H9 (cell line): ENCODE measurements around the gene TENM4. TPM values are rescaled to one million over a fixed set of nuclear protein-coding genes. Genes with fewer than 3 reads are reported as not detected.

ENCODE experiments used
- DNase-seq: peaks from one replicate; pipeline ENCODE4 v3.0.0-alpha.2; 2017
- H2AFZ ChIP-seq: one replicate; pipeline ENCODE4 v1.6.1; 2013; ENCODE audit warnings: mild to moderate bottlenecking, low read length, control low read depth, moderate library complexity
- H2AK5ac ChIP-seq: 2 replicates; pipeline ENCODE4 v1.6.1; 2013; ENCODE audit warnings: low read length, control low read depth, mixed read lengths; ENCODE audit not compliant: insufficient read length
- H2BK120ac ChIP-seq: one replicate; pipeline ENCODE4 v1.6.1; 2013; ENCODE audit warnings: low read depth, mild to moderate bottlenecking, low read length, control low read depth, inconsistent platforms; ENCODE audit not compliant: poor library complexity, severe bottlenecking
- H2BK12ac ChIP-seq: 2 replicates; pipeline ENCODE4 v1.6.1; 2013; ENCODE audit warnings: low read length, control low read depth, mixed read lengths, low read depth; ENCODE audit not compliant: insufficient read length
- H2BK15ac ChIP-seq: 2 replicates; pipeline ENCODE4 v1.6.1; 2013; ENCODE audit warnings: low read depth, low read length, control low read depth
- H2BK20ac ChIP-seq: one replicate; pipeline ENCODE4 v1.6.1; 2013; ENCODE audit warnings: low read depth, mild to moderate bottlenecking, low read length, control low read depth, inconsistent platforms; ENCODE audit not compliant: poor library complexity, severe bottlenecking
- H2BK5ac ChIP-seq: 2 replicates; pipeline ENCODE4 v1.6.1; 2013; ENCODE audit warnings: low read length, control low read depth, mixed read lengths; ENCODE audit not compliant: insufficient read length
- H3K14ac ChIP-seq: 2 replicates; pipeline ENCODE4 v1.6.1; 2013; ENCODE audit warnings: low read length, control low read depth; ENCODE audit not compliant: insufficient read depth
- H3K18ac ChIP-seq: 2 replicates; pipeline ENCODE4 v1.6.1; 2013; ENCODE audit warnings: low read depth, mild to moderate bottlenecking, mixed read lengths, low read length, control low read depth; ENCODE audit not compliant: insufficient read length
- H3K23ac ChIP-seq: 2 replicates; pipeline ENCODE4 v1.6.1; 2013; ENCODE audit warnings: low read length, control low read depth, mixed read lengths, low read depth; ENCODE audit not compliant: insufficient read length
- H3K23me2 ChIP-seq: 2 replicates; pipeline ENCODE4 v1.6.1; 2013; ENCODE audit warnings: low read depth, mild to moderate bottlenecking, mixed read lengths, low read length, control low read depth; ENCODE audit not compliant: insufficient read length, poor library complexity, severe bottlenecking
- H3K27ac ChIP-seq: 2 replicates; pipeline ENCODE4 v1.5.1; 2013; ENCODE audit warnings: low read length, control low read depth, mixed read lengths, low read depth; ENCODE audit not compliant: insufficient read length
- H3K27me3 ChIP-seq: 2 replicates; pipeline ENCODE4 v1.6.1; 2013; ENCODE audit warnings: low read length, control low read depth, inconsistent platforms; ENCODE audit not compliant: insufficient read depth
- H3K4ac ChIP-seq: 2 replicates; pipeline ENCODE4 v1.6.1; 2013; ENCODE audit warnings: low read depth, mild to moderate bottlenecking, control low read depth, inconsistent platforms, low read length, moderate library complexity
- H3K4me1 ChIP-seq: 2 replicates; pipeline ENCODE4 v1.6.1; 2013; ENCODE audit warnings: low read length, control low read depth, inconsistent platforms; ENCODE audit not compliant: insufficient read depth
- H3K4me2 ChIP-seq: 2 replicates; pipeline ENCODE4 v1.6.1; 2013; ENCODE audit warnings: low read length, control low read depth, mixed read lengths; ENCODE audit not compliant: insufficient read length, insufficient read depth
- H3K56ac ChIP-seq: 2 replicates; pipeline ENCODE4 v1.6.1; 2013; ENCODE audit warnings: low read depth, mild to moderate bottlenecking, mixed read lengths, low read length, control low read depth; ENCODE audit not compliant: insufficient read length
- H3K79me1 ChIP-seq: 2 replicates; pipeline ENCODE4 v1.6.1; 2013; ENCODE audit warnings: low read depth, mild to moderate bottlenecking, moderate library complexity, low read length, control low read depth, inconsistent platforms; ENCODE audit not compliant: insufficient read depth, poor library complexity, severe bottlenecking
- H3K79me2 ChIP-seq: 2 replicates; pipeline ENCODE4 v1.6.1; 2013; ENCODE audit warnings: low read length, control low read depth, inconsistent platforms; ENCODE audit not compliant: insufficient read depth
- H3K9ac ChIP-seq: 2 replicates; pipeline ENCODE4 v1.6.1; 2013; ENCODE audit warnings: low read length, control low read depth, mixed read lengths; ENCODE audit not compliant: insufficient read length; ENCODE audit errors: extremely low read depth
- H3K9me3 ChIP-seq: one replicate; pipeline ENCODE4 v1.6.1; 2013; ENCODE audit warnings: low read depth, low read length, inconsistent platforms; ENCODE audit not compliant: control insufficient read depth
- H3T11ph ChIP-seq: one replicate; pipeline ENCODE4 v1.6.1; 2013; ENCODE audit warnings: mild to moderate bottlenecking, low read length, control low read depth, inconsistent platforms
- H4K20me1 ChIP-seq: one replicate; pipeline ENCODE4 v1.6.1; 2013; ENCODE audit not compliant: control insufficient read depth, insufficient read length, insufficient read depth
- H4K5ac ChIP-seq: 2 replicates; pipeline ENCODE4 v1.6.1; 2013; ENCODE audit warnings: low read depth, mild to moderate bottlenecking, mixed read lengths, low read length, control low read depth; ENCODE audit not compliant: insufficient read length
- H4K8ac ChIP-seq: replicated peaks from 2 replicates; pipeline ENCODE4 v1.6.1; 2013; ENCODE audit warnings: low read length, control low read depth, mixed read lengths, low read depth; ENCODE audit not compliant: insufficient read length
- H4K91ac ChIP-seq: 2 replicates; pipeline ENCODE4 v1.6.1; 2013; ENCODE audit warnings: low read depth, mild to moderate bottlenecking, moderate library complexity, mixed read lengths, low read length, control low read depth; ENCODE audit not compliant: insufficient read length
- H3K27ac Mint-ChIP-seq, 3 experiments: 2 replicates in 2 of 3; 3 replicates in 1 of 3; pipeline ENCODE4 v1.8.0; 2020 to 2021; ENCODE audit warnings: mixed read lengths in 3 of 3, mild to moderate bottlenecking in 1 of 3, moderate library complexity in 1 of 3
- H3K27me3 Mint-ChIP-seq: 2 replicates; pipeline ENCODE4 v1.8.0; 2021; ENCODE audit warnings: low read depth, mild to moderate bottlenecking, moderate library complexity, mixed read lengths
- H3K36me3 Mint-ChIP-seq, 3 experiments: 2 replicates in 2 of 3; 3 replicates in 1 of 3; pipeline ENCODE4 v1.8.0; 2020 to 2021; ENCODE audit warnings: low read depth in 3 of 3, mixed read lengths in 3 of 3; ENCODE audit not compliant: insufficient read depth in 1 of 3
- H3K4me1 Mint-ChIP-seq, 2 experiments: 2 replicates each; pipeline ENCODE4 v1.8.0; 2020; ENCODE audit warnings: mixed read lengths in 2 of 2
- H3K4me3 Mint-ChIP-seq, 2 experiments: 2 replicates in 1 of 2; 3 replicates in 1 of 2; pipeline ENCODE4 v1.8.0; 2020 to 2021; ENCODE audit warnings: mild to moderate bottlenecking in 2 of 2, mixed read lengths in 2 of 2, moderate library complexity in 1 of 2
- H3K9me3 Mint-ChIP-seq, 2 experiments: 2 replicates in 1 of 2; 3 replicates in 1 of 2; pipeline ENCODE4 v1.8.0; 2020; ENCODE audit warnings: mild to moderate bottlenecking in 2 of 2, mixed read lengths in 2 of 2, moderate library complexity in 1 of 2
- WGBS: extraction: QIAGEN DNeasy Blood & Tissue Kit; methylation state at CpG from one replicate; pipeline ENCODE4 v1.1.7; 2013; ENCODE audit warnings: missing lambda C conversion rate, low lambda C conversion rate, mixed read lengths; ENCODE audit not compliant: insufficient read length; ENCODE audit errors: extremely low coverage; 5-methylcytosine and 5-hydroxymethylcytosine counted together
- total RNA-seq: library from RNA; stranded (reverse); gene quantifications from 2 replicates; pipeline ENCODE4 v1.2.1, GENCODE V29; 2021
- TF ChIP-seq, protein P1 (sequence below): fragments of 200-600 bp; sonication (generic); conservative IDR thresholded peaks from 3 replicates; pipeline ENCODE4 v1.8.0; 2021; ENCODE audit warnings: antibody characterized with exemption, mild to moderate bottlenecking

The TENM4 gene
- total RNA-seq, 1 experiment from 2014 or later = 4.6 TPM

DNA sequence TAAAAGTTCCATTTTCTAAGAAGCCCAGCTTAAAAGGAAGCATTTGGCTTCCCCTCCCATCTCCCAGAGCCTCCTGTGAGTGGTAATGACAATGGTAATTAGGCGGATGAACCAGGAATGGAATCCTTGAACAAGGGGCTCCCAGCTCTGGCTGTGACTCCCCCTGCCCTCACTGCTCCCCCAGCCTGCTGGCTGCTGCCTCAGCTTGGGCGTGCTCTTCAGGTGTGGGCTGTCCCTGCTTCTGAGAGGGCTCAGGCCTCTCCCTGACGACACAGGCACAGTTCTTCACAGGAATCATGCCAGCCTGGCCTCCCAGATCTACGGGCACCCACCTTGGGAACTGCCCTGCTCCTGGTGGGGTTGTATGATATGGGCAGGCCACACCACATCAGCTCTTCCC, 784.5 kb downstream of the TENM4 start:
- H3K27me3 Mint-ChIP-seq = no peaks in the 10 kb centered on the region; the same call in 1 of the 2 replicates

More for the DNA sequence above, 784.5 kb downstream of the TENM4 start:
- H3K27ac ChIP-seq = no peak overlapping the region
- H3K56ac ChIP-seq = no peak overlapping the region
- H3K9me3 ChIP-seq = no peaks in the 10 kb centered on the region
- no peak overlapping the region for H3K14ac ChIP-seq
- H4K5ac ChIP-seq = no peak overlapping the region
- H3K23ac ChIP-seq = no peak overlapping the region
- no peak overlapping the region for H2BK12ac ChIP-seq
- no peak overlapping the region for H2AK5ac ChIP-seq
- H3K9ac ChIP-seq = no peak overlapping the region
- Mint-ChIP-seq H3K9me3 (no peaks in the 10 kb centered on the region), H3K4me1 (peaks cover 18 to 32% of the 10 kb centered on the region in 2 experiments), H3K4me3 (no peak overlapping the region), H3K27ac (peak overlapping the region in 1 of 3 experiments; percentile 65; a peak in 1 of 7 replicates), H3K36me3 (peaks cover 0 to 6% (median 0%) of the 10 kb centered on the region in 3 experiments; a peak in 2 of 7 replicates)
- H3K79me1 ChIP-seq = no peaks in the 10 kb centered on the region
- H2BK15ac ChIP-seq = no peak overlapping the region
- H3K4me1 ChIP-seq = no peaks in the 10 kb centered on the region
- no peaks in the 10 kb centered on the region for H3K27me3 ChIP-seq
- no peak overlapping the region for H4K91ac ChIP-seq
- no peak overlapping the region for H2BK5ac ChIP-seq
- no peak overlapping the region for H3K4ac ChIP-seq
- H3K79me2 ChIP-seq = no peaks in the 10 kb centered on the region
- H3K4me2 ChIP-seq = no peak overlapping the region
- TF ChIP-seq, protein P1, sequence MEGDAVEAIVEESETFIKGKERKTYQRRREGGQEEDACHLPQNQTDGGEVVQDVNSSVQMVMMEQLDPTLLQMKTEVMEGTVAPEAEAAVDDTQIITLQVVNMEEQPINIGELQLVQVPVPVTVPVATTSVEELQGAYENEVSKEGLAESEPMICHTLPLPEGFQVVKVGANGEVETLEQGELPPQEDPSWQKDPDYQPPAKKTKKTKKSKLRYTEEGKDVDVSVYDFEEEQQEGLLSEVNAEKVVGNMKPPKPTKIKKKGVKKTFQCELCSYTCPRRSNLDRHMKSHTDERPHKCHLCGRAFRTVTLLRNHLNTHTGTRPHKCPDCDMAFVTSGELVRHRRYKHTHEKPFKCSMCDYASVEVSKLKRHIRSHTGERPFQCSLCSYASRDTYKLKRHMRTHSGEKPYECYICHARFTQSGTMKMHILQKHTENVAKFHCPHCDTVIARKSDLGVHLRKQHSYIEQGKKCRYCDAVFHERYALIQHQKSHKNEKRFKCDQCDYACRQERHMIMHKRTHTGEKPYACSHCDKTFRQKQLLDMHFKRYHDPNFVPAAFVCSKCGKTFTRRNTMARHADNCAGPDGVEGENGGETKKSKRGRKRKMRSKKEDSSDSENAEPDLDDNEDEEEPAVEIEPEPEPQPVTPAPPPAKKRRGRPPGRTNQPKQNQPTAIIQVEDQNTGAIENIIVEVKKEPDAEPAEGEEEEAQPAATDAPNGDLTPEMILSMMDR = no peak
- H3T11ph ChIP-seq = no peak overlapping the region
- H3K23me2 ChIP-seq = no peaks in the 10 kb centered on the region
- no CpG with 5 or more reads among the region's 4 CpGs for WGBS
- no peak overlapping the region for H4K8ac ChIP-seq
- H4K20me1 ChIP-seq = no peaks in the 10 kb centered on the region
- DNase-seq = no peak
- no peak overlapping the region for H2AFZ ChIP-seq
- no peak overlapping the region for H2BK20ac ChIP-seq
- no peak overlapping the region for H2BK120ac ChIP-seq
- H3K18ac ChIP-seq = no peak overlapping the region
